Kidney (tissue), 14 donors: Measurements from ENCODE around the gene HSPA12A. TPM values are rescaled to one million over a fixed set of nuclear protein-coding genes. Genes with fewer than 3 reads are reported as not detected.

Source experiments
- DNase-seq, 5 donors: peaks; one replicate each; pipeline ENCODE4 v3.0.0-alpha.2; 2013 to 2020
- FAIRE-seq: peaks from 2 replicates; lab custom pipeline; 2012; peaks lifted over from hg19 to GRCh38; lab: Jason Lieb, UNC
- H3K27ac ChIP-seq, 2 donors: one replicate each; pipeline ENCODE4 v1.7.0; 2013; ENCODE audit warnings: low read depth in 2 of 2, low read length in 2 of 2, inconsistent platforms in 1 of 2
- H3K27me3 ChIP-seq: one replicate; pipeline ENCODE4 v1.7.1; 2013; ENCODE audit warnings: low read length, inconsistent platforms; ENCODE audit not compliant: control insufficient read depth, insufficient read depth
- H3K36me3 ChIP-seq, 3 donors: one replicate each; pipeline versions ENCODE4 v1.7.0 to v1.7.1; 2013; ENCODE audit warnings: low read length in 3 of 3, control low read depth in 1 of 3, inconsistent platforms in 1 of 3; ENCODE audit not compliant: insufficient read depth in 3 of 3, control insufficient read depth in 2 of 3
- H3K4me1 ChIP-seq, 3 donors: one replicate each; pipeline versions ENCODE4 v1.7.0 to v1.7.1; 2013; ENCODE audit warnings: low read length in 3 of 3, inconsistent platforms in 1 of 3, low read depth in 1 of 3; ENCODE audit not compliant: control insufficient read depth in 2 of 3, insufficient read depth in 2 of 3
- H3K4me3 ChIP-seq, 3 donors: one replicate each; pipeline versions ENCODE4 v1.7.0 to v1.8.1; 2013; ENCODE audit warnings: low read length in 3 of 3, control low read depth in 1 of 3, inconsistent platforms in 1 of 3
- H3K9ac ChIP-seq, 3 donors: one replicate each; pipeline versions ENCODE4 v1.7.0 to v1.7.1; 2013; ENCODE audit warnings: low read length in 3 of 3, control low read depth in 1 of 3, inconsistent platforms in 1 of 3
- H3K9me3 ChIP-seq, 3 donors: one replicate each; pipeline versions ENCODE4 v1.7.0 to v1.7.1; 2013; ENCODE audit warnings: low read length in 3 of 3, control low read depth in 1 of 3, inconsistent platforms in 1 of 3; ENCODE audit not compliant: control insufficient read depth in 2 of 3, insufficient read depth in 1 of 3
- intact Hi-C: fragments of 100-400 bp; cut with DNase I; formaldehyde crosslinking; loops from one replicate; pipeline ENCODE4 v1.11.1; 2022
- polyA plus RNA-seq: library from polyadenylated mRNA; stranded (reverse); fragments of 350-450 nt; fragmentation: Illumina TruSeq; extraction: RNeasy Lipid Tissue Mini Kit (QIAGEN cat#74804); gene quantifications from one replicate; pipeline ENCODE4 v1.2.3, GENCODE V29; 2014; ENCODE audit warnings: low read depth, low replicate concordance; ENCODE audit not compliant: insufficient read depth
- total RNA-seq: library from RNA; stranded (reverse); fragmentation: NEBNext Ultra II Directional; extraction: Animal tissue kit (Norgen Biotek cat#: 25700); gene quantifications from one replicate; pipeline ENCODE4 v1.2.1, GENCODE V29; 2021
- TF ChIP-seq, protein P1 (sequence below): IDR thresholded peaks from 3 replicates; pipeline ENCODE4 v1.5.1; 2012; ENCODE audit warnings: mild to moderate bottlenecking, moderate library complexity, borderline replicate concordance; ENCODE audit not compliant: insufficient read depth; ENCODE audit errors: extremely low read depth
- donor health status: control.
- donor health status: control.
- donor health status: control.
- donor health status: control.
- donor health status: control.
- donor health status: DM: yes; HTN: yes; CAD: no.
- donor health status: Normal renal cell carcinoma (clear cell type).

The HSPA12A gene
- total and polyA plus RNA-seq, 2 donors from 2014 or later, result 18.9 to 33.5 TPM

DNA sequence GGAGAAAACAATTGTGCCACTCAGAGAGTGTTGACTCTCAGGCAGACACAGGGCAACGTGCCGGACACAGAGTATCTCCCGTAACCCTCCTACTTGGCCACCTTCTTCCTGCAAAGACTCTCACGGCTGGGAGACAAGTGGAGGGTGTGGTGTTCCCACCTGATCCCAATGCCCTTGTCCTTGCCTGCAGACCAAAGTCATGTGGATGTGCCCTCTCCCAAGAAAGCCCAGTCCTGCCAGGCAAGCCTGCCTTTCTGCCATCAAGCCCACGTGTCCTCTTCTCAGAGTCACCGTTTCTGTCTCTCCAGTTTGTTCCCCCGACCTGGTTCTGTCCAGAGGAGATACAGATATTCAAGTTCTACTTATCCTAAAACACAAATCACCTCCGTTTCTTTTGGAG, 120.9 kb downstream of the HSPA12A start:
- no peak overlapping the region for H3K9ac ChIP-seq
- no peaks in the 10 kb centered on the region for H3K36me3 ChIP-seq
- no peaks in the 10 kb centered on the region for H3K4me1 ChIP-seq
- H3K4me3 ChIP-seq, result no peak overlapping the region
- TF ChIP-seq, protein P1, sequence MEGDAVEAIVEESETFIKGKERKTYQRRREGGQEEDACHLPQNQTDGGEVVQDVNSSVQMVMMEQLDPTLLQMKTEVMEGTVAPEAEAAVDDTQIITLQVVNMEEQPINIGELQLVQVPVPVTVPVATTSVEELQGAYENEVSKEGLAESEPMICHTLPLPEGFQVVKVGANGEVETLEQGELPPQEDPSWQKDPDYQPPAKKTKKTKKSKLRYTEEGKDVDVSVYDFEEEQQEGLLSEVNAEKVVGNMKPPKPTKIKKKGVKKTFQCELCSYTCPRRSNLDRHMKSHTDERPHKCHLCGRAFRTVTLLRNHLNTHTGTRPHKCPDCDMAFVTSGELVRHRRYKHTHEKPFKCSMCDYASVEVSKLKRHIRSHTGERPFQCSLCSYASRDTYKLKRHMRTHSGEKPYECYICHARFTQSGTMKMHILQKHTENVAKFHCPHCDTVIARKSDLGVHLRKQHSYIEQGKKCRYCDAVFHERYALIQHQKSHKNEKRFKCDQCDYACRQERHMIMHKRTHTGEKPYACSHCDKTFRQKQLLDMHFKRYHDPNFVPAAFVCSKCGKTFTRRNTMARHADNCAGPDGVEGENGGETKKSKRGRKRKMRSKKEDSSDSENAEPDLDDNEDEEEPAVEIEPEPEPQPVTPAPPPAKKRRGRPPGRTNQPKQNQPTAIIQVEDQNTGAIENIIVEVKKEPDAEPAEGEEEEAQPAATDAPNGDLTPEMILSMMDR, result no peak
- intact Hi-C loops, result no loop called here
- H3K27ac ChIP-seq, result no peak overlapping the region
- no peaks in the 10 kb centered on the region for H3K9me3 ChIP-seq
- FAIRE-seq (no peak), DNase-seq (no peak)
- no peaks in the 10 kb centered on the region for H3K27me3 ChIP-seq

Other genes starting within 250 kb of the HSPA12A start
- not detected for gene PNLIP, start 196.6 kb downstream of the HSPA12A start, total RNA-seq
- gene PNLIP, start 196.6 kb downstream of the HSPA12A start, polyA plus RNA-seq, result not detected
- gene PNLIPRP1, start 151.6 kb downstream of the HSPA12A start, total RNA-seq, result not detected
- gene PNLIPRP1, start 151.6 kb downstream of the HSPA12A start, polyA plus RNA-seq, result not detected
- not detected for gene PNLIPRP2, start 121.6 kb downstream of the HSPA12A start, total RNA-seq
- not detected for gene PNLIPRP2, start 121.6 kb downstream of the HSPA12A start, polyA plus RNA-seq
- 1.2 TPM for gene ENO4, start 106.9 kb upstream of the HSPA12A start, total RNA-seq
- gene ENO4, start 106.9 kb upstream of the HSPA12A start, polyA plus RNA-seq, result 0.52 TPM